SW 1271 (cell line): ENCODE measurements around the gene SUDS3.
A peak's percentile ranks its signal among the peaks of the same experiment; 100 is the strongest.
"Not testable (repeated sequence)": the region's sequence is repeated elsewhere in the genome, so short reads cannot be mapped to it uniquely, and the experiment has no call there.

ENCODE experiments used
- DNase-seq, 2 experiments: peaks; one replicate each; lab custom pipeline; 2025; lab: John Stamatoyannopoulos, UW

Gene SUDS3

DNA sequence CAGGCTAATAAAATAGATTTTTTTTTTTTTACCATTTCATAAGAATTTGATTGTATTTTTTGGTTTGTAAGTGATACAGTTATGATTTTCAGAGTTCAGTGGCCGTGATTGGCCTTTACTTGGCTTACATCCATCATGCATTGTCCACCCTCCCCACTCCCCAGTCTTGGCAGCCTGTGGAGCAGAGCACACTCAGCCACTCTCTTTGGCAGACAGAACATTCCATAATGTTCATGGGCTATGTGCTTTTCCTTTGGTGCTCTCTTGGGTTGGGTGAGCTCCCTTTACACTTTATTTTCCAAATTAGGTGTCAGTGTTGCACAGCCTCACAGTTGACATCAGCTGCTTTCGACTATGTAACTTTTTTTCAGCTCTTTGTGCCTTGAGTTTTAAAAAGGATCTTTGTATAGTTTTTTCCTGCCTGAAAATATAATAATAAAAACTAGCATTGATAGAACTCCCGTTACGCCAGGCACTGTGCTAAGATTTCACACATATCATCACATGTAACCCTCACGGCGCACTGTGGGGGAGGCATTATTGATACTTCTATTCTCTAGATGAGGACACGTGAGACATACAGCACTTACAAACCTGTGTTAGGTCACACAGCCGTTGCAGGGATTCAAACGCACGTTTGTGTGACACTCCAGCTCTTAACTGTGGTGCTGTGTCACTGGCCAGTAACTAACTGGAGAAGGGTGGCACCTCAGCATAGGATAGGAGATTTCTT, 21.5 kb downstream of the SUDS3 start:
- no peak for DNase-seq

- DNase-seq: no peak
Measured at GRCh38 chr12:118398524-118398923, 22.2 kb downstream of the SUDS3 start.

GRCh38 chr12:118398940-118399339, 22.6 kb downstream of the SUDS3 start:
- no peak for DNase-seq

DNA sequence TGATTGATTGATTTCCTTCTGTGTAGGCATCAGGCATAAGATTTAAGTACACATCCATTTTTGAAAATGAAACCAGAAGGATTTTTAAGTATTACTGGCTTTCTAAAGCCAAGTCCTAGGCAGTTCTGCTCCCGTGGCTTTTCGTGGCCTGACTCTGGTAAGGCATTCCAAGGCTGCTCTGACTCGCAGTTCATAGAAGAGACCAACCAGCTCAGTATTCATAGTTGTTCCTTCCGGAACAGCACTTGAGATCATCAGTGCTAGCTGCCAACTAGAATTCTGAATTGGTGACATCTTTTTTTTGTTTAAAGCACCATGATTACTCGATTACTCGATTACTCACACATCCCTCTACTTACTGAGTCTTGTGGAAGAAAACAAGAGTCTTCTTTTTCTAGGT, 25.9 kb downstream of the SUDS3 start:
- DNase-seq: no peak

- DNase-seq: peak; percentile 15 to 69
Measured at GRCh38 chr12:118404876-118405521, 28.6 kb downstream of the SUDS3 start.

- not testable (repeated sequence) for DNase-seq
Measured at GRCh38 chr12:118408241-118408640, 31.9 kb downstream of the SUDS3 start.

DNA sequence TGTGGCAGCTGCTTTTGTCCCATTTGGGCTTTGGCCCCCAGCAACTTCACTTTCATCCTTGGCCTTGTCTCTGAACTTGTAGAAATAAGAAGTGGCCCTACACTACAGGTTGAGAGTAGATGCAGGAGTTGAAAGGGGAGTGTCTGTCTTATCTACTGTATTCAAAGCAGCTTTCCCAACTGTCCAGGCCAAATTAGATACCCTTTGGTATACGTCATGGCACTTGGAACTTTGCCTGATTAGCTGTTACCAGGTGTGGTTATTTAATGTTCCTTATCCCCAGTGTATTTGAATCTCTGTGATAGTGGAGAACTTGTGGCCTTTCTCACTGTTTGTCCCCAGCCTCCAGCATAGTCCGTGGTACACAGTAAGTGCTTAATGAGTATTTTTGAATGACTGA, 33.5 kb downstream of the SUDS3 start:
- DNase-seq: no peak

GRCh38 chr12:118417942-118418341, 41.6 kb downstream of the SUDS3 start:
- no peak for DNase-seq

DNA sequence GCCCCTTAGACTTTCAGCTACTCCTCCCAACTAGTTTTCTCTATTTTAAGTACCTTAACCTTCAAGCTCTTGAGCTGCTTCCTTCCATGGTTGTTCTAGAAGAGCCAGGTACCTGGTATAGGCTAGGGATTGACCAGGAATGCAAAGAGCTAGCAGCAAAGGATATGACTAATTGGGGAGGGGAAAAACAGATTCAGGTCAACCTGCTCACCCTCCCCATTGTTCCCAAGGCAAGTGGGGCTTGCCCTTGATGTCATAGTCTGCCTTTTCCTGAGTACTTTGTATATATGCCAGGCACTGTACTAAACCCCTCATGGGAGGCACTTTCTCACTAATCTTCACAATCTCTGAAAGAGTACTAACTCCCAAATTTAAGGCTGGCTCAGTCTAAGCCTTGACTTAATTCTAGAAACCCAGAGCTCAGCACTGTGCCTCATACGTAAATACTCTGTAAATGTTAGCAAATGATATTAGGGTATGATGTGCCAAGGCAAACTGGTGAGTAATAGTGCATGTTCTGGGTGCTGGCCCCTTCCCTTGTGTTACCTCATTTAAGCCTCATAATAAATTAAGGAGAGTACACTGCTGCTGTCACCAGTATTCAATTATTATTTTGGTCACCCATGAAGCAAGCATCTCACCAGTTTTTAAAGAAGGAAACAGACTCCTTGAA, 42.2 kb downstream of the SUDS3 start:
- peak in 1 of 2 experiments; percentile 3 for DNase-seq

DNA sequence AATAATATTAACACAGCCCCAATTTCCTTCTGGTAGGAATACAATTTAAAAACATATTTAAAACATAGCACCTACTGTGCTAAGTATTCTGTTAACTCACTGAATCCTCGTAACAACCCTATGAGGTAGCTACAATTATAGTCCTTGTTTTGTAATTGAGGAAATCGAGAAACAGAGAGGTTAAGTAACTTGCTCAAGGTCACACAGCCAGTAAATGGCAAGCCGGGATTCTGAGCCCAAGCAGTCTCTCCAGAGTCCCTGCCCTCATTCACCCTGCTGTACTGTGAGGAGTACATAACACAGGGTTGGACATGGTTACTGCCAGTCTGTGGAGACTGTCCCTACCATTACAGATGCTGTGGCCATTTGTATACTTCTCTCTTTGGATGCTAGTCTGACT, 44.3 kb downstream of the SUDS3 start:
- no peak for DNase-seq

DNA sequence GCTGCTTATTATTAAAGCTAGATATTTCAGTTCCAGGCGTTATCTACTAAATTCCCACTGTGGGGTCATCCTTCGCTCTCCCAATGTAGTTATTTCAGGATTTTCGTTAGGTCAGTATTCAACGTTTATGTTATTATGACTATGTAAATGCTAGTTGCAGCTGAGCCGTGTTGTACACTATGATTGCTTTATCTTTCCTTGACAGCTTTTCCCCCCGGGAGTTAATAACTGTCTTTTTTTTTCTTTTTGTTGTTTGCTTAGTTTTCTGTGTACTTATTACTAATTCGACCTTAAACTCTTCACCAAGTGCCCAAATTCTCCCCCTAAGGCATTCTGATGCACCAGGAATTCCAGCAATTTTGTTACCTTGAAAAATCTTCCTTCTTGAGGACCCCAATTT, 48.5 kb downstream of the SUDS3 start:
- DNase-seq: no peak

GRCh38 chr12:118425364-118425763, 49.0 kb downstream of the SUDS3 start:
- no peak for DNase-seq

DNA sequence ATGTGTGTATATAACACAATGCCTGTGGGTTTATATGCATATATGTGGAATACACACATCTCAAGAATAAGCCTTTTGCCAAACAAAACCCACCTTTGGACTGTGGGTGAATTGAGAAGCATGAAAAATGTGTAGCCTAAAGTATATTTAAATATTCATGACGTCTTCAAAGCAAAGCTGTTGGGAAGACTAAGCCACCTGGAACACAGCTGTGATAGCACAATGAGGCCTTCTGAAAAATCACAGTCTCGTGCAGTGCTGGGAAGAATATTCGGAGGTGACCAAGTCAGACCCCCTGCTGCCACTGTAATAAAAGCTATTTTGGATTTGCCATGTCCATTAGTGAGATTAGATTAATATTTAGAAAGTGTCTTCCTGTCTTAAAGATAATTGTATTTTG, 51.5 kb downstream of the SUDS3 start:
- DNase-seq: no peak

- DNase-seq: no peak
Measured at GRCh38 chr12:118428643-118429042, 52.3 kb downstream of the SUDS3 start.

GRCh38 chr12:118429688-118430383, 53.5 kb downstream of the SUDS3 start:
- no peak for DNase-seq

- DNase-seq: no peak
Measured at GRCh38 chr12:118430516-118430915, 54.2 kb downstream of the SUDS3 start.

GRCh38 chr12:118432812-118433545, 56.6 kb downstream of the SUDS3 start:
- no peak for DNase-seq

DNA sequence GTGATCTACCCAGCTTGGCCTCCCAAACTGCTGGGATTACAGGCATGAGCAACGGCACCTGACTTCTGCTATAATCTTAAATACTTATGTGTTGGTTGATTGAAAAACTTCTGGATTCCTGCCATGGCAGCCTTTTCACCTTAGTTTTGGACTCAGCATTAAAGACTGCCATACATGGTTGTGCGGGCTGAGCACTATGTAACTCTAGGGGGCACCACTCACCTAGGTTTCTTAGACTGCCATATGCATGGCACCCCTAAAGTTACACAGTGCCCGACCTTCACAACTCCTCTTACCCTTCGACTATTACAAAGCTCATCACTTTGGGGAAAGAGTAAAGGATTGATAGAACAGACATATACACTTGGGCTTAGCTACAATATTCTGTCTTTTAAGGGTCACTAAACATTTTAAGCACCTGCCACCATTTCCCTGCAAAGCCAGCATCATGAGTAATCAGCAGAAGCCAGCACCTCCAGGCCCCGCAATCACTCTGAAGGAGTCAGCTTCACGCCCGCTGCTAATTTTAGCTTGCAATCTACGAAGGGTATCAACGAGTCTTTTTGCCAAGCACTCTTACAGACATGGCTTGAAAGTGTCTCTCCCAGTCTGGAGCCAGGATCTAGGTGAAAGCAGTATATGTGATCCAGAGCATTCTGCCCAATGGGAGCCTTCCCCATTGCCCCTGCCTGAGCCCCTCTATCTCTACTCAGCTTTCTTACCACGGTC, 59.8 kb downstream of the SUDS3 start:
- no peak for DNase-seq

- DNase-seq: peak; percentile 73 to 88
Measured at GRCh38 chr12:118436986-118437385, 60.6 kb downstream of the SUDS3 start.

DNA sequence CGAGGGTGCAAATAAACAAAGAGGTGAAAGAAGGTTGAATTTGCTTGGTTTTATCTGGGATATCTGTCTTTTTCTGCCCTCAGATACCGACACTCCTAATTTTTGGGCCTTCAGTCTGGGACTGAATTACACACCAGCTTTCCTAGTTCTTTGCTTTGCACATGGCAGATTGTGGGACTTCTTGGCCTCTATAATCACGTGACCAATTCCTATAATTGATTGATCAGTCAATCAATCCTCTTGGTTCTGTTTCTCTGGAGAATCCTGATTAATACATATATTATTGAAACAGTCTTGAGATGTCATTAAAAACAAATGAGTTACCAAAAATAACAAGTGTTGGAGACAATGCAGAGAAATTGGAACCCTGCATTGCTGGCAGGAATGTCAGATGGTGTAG, 62.7 kb downstream of the SUDS3 start:
- no peak for DNase-seq

GRCh38 chr12:118446247-118446646, 69.9 kb downstream of the SUDS3 start:
- no peak for DNase-seq
